ENCODE results near the gene TET1.

GRCh38 chr10:68559251-68559650 lies 886 bp upstream of the TET1 start:
- TF ChIP-seq CTCF (IDR thresholded peaks at IDR 0.05) (no peak), POLR2A (IDR thresholded peaks at IDR 0.05) (no peak)
